ENCODE measurements around the gene INPP1.

INPP1 gene

DNA sequence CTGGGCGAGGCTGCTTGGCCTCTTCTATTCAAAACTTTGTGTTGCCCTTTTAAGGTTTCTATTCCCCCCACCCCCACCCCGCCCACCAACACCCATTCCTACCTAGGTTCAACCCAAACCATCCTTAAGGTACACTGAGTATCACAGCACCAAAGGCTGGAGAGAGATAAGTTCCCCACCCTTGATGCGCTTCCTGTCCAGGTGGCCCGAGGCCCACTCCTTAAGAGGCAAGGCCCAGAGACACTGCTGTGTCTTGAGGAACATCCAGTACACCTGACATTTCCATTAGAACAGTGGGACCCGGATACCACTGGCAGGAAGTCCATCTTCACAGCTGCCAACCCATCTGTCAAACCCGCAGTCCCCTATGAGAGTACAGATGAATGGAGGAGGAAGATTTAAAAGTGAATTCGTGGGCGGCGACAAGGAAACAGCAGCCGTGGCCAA lies 277 bp upstream of the INPP1 start:
- peak overlapping the region; percentile 55 for H3K9ac ChIP-seq (ENCODE audit: low read length)
- H3K79me2 ChIP-seq (ENCODE audit: low read length) = no peaks in the 10 kb centered on the region
- TF ChIP-seq, protein P1, sequence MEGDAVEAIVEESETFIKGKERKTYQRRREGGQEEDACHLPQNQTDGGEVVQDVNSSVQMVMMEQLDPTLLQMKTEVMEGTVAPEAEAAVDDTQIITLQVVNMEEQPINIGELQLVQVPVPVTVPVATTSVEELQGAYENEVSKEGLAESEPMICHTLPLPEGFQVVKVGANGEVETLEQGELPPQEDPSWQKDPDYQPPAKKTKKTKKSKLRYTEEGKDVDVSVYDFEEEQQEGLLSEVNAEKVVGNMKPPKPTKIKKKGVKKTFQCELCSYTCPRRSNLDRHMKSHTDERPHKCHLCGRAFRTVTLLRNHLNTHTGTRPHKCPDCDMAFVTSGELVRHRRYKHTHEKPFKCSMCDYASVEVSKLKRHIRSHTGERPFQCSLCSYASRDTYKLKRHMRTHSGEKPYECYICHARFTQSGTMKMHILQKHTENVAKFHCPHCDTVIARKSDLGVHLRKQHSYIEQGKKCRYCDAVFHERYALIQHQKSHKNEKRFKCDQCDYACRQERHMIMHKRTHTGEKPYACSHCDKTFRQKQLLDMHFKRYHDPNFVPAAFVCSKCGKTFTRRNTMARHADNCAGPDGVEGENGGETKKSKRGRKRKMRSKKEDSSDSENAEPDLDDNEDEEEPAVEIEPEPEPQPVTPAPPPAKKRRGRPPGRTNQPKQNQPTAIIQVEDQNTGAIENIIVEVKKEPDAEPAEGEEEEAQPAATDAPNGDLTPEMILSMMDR (IDR thresholded peaks at IDR 0.05; ENCODE audit: low read depth, low read length) = no peak
- no peak for TF ChIP-seq EZH2phosphoT487 (IDR thresholded peaks at IDR 0.05; ENCODE audit: low read depth)
- H2AFZ ChIP-seq (ENCODE audit: low read depth, low read length) = peak overlapping the region; percentile 92
- no peaks in the 10 kb centered on the region for H3K9me3 ChIP-seq (ENCODE audit: insufficient read depth, low read length)
- no peaks in the 10 kb centered on the region for H3K27me3 ChIP-seq (ENCODE audit: low read depth, low read length)
- no peaks in the 10 kb centered on the region for H3K36me3 ChIP-seq (replicated peaks; ENCODE audit: low read depth, low read length)
- peak overlapping the region; percentile 83 for H3K4me3 ChIP-seq (ENCODE audit: low read length)
- peak overlapping the region; percentile 78 for H3K4me2 ChIP-seq (ENCODE audit: low read length)
- H3K4me1 ChIP-seq (ENCODE audit: low read length) = peaks cover 11% of the 10 kb centered on the region; the same call in 1 of the 2 replicates
- H4K20me1 ChIP-seq (ENCODE audit: insufficient read depth, low read length) = no peaks in the 10 kb centered on the region
- H3K27ac ChIP-seq (ENCODE audit: low read length) = no peak overlapping the region

DNA sequence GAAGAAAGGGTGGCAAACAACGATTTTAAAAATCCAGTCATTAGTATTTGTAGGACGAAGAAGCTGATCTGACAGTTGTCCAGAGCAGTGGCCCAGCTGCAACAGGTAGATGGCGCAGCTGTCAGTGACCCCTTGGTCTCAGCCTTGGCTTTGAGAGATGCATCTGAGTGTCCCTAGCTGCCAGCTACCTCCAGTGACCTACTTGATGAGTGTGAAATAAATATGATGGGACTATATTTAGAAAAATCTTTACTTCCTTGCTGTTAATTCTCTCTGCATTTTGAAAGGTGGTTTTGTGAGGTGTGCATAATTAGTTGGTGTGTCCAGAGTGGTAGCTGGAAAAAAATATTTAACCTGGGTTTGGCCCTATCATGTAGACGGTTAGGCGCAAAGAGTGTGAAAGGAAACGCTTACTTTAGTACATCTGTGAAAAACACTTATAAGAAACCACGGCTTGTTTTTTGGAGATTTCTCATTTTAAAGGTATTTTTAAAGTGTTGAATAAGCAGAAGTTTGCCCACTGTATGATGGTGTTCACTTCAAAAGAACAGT lies 963 bp downstream of the INPP1 start:
- peaks cover 11% of the 10 kb centered on the region; the same call in 1 of the 2 replicates for H3K4me1 ChIP-seq (ENCODE audit: low read length)
- no peaks in the 10 kb centered on the region for H3K9me3 ChIP-seq (ENCODE audit: insufficient read depth, low read length)
- H2AFZ ChIP-seq (ENCODE audit: low read depth, low read length) = peak overlapping the region; percentile 87
- no peaks in the 10 kb centered on the region for H3K27me3 ChIP-seq (ENCODE audit: low read depth, low read length)
- no peaks in the 10 kb centered on the region for H4K20me1 ChIP-seq (ENCODE audit: insufficient read depth, low read length)
- H3K79me2 ChIP-seq (ENCODE audit: low read length) = no peaks in the 10 kb centered on the region
- TF ChIP-seq, protein P1 (IDR thresholded peaks at IDR 0.05; ENCODE audit: low read depth, low read length) = peak; percentile 51
- no peak for TF ChIP-seq EZH2phosphoT487 (IDR thresholded peaks at IDR 0.05; ENCODE audit: low read depth)
- H3K4me3 ChIP-seq (ENCODE audit: low read length) = peak overlapping the region; percentile 83
- no peak overlapping the region for H3K27ac ChIP-seq (ENCODE audit: low read length)
- no peaks in the 10 kb centered on the region for H3K36me3 ChIP-seq (replicated peaks; ENCODE audit: low read depth, low read length)
- H3K4me2 ChIP-seq (ENCODE audit: low read length) = peak overlapping the region; percentile 78
- H3K9ac ChIP-seq (ENCODE audit: low read length) = peak overlapping the region; percentile 55

DNA sequence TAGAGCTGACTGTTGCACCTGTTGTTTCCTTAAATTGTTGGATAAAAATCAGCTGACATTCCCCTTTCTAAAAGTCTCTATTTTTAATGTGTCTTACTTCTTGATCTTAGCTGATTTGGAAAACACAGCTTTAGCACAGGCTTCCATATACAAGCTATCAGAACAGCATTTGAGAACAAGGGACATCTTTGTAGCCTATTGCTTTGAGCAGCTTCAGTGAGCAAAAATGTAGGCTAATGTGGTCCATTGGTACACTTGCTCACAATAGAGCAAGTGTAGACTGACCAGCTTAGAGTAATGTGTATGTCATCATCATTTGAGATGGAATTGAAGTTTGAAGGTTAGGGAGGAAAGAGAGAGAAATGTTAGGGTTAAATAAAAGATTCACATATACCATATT lies 7.0 kb downstream of the INPP1 start:
- H4K20me1 ChIP-seq (ENCODE audit: insufficient read depth, low read length) = no peaks in the 10 kb centered on the region
- H3K36me3 ChIP-seq (replicated peaks; ENCODE audit: low read depth, low read length) = no peaks in the 10 kb centered on the region
- no peak overlapping the region for H2AFZ ChIP-seq (ENCODE audit: low read depth, low read length)
- no peaks in the 10 kb centered on the region for H3K9me3 ChIP-seq (ENCODE audit: insufficient read depth, low read length)
- H3K27ac ChIP-seq (ENCODE audit: low read length) = no peak overlapping the region
- H3K27me3 ChIP-seq (ENCODE audit: low read depth, low read length) = no peaks in the 10 kb centered on the region
- no peaks in the 10 kb centered on the region for H3K79me2 ChIP-seq (ENCODE audit: low read length)
- TF ChIP-seq, protein P1 (IDR thresholded peaks at IDR 0.05; ENCODE audit: low read depth, low read length) = no peak
- no peak for TF ChIP-seq EZH2phosphoT487 (IDR thresholded peaks at IDR 0.05; ENCODE audit: low read depth)
- H3K4me1 ChIP-seq (ENCODE audit: low read length) = no peaks in the 10 kb centered on the region
- H3K9ac ChIP-seq (ENCODE audit: low read length) = no peak overlapping the region
- H3K4me2 ChIP-seq (ENCODE audit: low read length) = no peak overlapping the region
- no peak overlapping the region for H3K4me3 ChIP-seq (ENCODE audit: low read length)

DNA sequence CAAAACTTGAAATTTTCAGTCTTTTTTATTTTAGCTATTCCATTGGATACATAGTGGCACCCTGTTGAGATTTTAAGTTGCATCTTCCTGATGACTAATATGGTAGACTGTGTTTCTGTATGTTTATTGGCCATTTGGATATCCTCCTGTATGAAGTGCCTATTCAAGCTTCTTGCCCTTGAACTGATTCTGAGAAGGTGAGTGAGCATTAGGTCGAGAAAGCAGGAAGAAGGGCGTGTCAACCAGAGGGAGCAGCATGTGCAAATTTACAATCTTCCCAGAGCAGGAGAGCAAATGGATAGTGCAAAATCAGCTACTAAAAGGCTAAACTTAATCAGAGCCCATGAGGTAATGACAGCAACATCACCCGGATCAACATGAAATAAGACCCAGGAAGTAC lies 8.6 kb downstream of the INPP1 start:
- H3K4me1 ChIP-seq (ENCODE audit: low read length) = no peaks in the 10 kb centered on the region
- no peaks in the 10 kb centered on the region for H4K20me1 ChIP-seq (ENCODE audit: insufficient read depth, low read length)
- H3K36me3 ChIP-seq (replicated peaks; ENCODE audit: low read depth, low read length) = no peaks in the 10 kb centered on the region
- H3K9ac ChIP-seq (ENCODE audit: low read length) = no peak overlapping the region
- TF ChIP-seq EZH2phosphoT487 (IDR thresholded peaks at IDR 0.05; ENCODE audit: low read depth) = no peak
- TF ChIP-seq, protein P1 (IDR thresholded peaks at IDR 0.05; ENCODE audit: low read depth, low read length) = no peak
- H3K9me3 ChIP-seq (ENCODE audit: insufficient read depth, low read length) = no peaks in the 10 kb centered on the region
- no peaks in the 10 kb centered on the region for H3K79me2 ChIP-seq (ENCODE audit: low read length)
- H3K27me3 ChIP-seq (ENCODE audit: low read depth, low read length) = no peaks in the 10 kb centered on the region
- no peak overlapping the region for H2AFZ ChIP-seq (ENCODE audit: low read depth, low read length)
- H3K4me2 ChIP-seq (ENCODE audit: low read length) = no peak overlapping the region
- no peak overlapping the region for H3K27ac ChIP-seq (ENCODE audit: low read length)
- no peak overlapping the region for H3K4me3 ChIP-seq (ENCODE audit: low read length)

Data from OCI-LY3 (cell line).